ENCODE data around the gene CAPN10.
A peak's percentile ranks its signal among the peaks of the same experiment; 100 is the strongest.

CAPN10 gene

DNA sequence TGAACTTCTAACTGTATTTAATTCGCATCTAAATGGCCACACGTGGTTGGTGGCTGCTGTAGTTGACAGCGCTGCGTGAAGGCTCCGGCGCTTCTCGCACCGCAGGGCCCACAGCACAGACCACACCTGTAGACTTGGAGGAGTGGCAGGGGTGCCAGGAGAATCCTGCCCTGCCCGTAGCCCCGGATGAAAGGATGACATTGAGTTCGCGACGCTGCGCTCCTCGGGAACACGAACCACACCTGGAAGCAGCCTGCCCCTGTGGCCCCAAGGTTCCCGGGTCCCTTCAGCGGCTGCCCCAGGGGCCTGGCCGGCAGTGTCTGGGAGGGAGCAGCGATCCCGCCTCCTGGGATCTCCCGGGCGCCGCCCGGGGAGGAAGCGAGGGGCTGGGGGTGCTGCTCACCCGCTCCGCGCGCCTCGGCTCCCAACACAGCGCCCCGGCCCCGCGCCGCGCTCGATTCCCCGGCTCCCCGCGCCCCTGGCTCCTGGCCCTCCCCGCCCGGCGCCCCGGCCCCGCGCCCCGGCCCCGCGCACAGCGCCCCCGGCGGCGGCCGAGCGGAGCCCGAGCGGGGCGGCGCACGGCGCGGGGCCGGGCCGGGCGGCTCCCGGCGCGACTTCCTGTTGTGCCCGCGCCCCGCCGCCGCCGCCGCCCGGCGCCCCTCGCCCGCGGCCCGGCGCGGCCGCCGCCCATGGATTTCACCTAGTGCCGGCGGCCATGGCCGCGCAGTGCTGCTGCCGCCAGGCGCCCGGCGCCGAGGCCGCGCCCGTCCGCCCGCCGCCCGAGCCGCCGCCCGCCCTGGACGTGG lies 18.5 kb upstream of the CAPN10 start, which contains the start of gene RNPEPL1:
Gene RNPEPL1, plus strand, starts transcription at position 613 of the 806 bp plus-strand sequence. Its CDS starts 103 bp downstream, at position 716.
- Histone ChIP-seq H3K27ac (ENCODE audit: insufficient read depth in 1 of 2, low read depth in 1 of 2, low read length in 2 of 2, poor library complexity in 1 of 2, severe bottlenecking in 2 of 2) (peak within 1 kb of the TSS in 1 of 2 experiments; percentile 68), H3K36me3 (ENCODE audit: control insufficient read depth in 4 of 4, insufficient read depth in 4 of 4, low read length in 3 of 4) (peaks cover 0 to 16% (median 8%) of the 10 kb centered on the region in 4 experiments), H3K27me3 (replicated peaks in 2 of 5; ENCODE audit: control insufficient read depth in 4 of 5, insufficient read depth in 5 of 5, low read length in 4 of 5) (no peaks in the 10 kb centered on the region), H3K4me3 (ENCODE audit: control insufficient read depth in 1 of 7, extremely low read depth in 1 of 7, insufficient read depth in 4 of 7, low read depth in 2 of 7, low read length in 6 of 7) (peak within 1 kb of the TSS; percentile 49 to 86 (median 72)), H3K9me3 (ENCODE audit: control extremely low read depth in 1 of 5, control insufficient read depth in 4 of 5, insufficient read depth in 2 of 5, low read depth in 1 of 5, low read length in 4 of 5) (no peaks in the 10 kb centered on the region), H3K4me1 (ENCODE audit: control extremely low read depth in 1 of 4, control insufficient read depth in 4 of 4, insufficient read depth in 4 of 4, low read length in 3 of 4) (peaks cover 13 to 63% (median 59%) of the 10 kb centered on the region in 4 experiments)
- 0% methylated on average over 46 of the region's 106 CpGs for WGBS (ENCODE audit: insufficient coverage)
- CTCF ChIA-PET, result interaction anchor here (1.0 to 2.9 kb wide), 5 partner anchors 14 to 35 kb away, joined by 3 to 16 read pairs (median 6); partner anchors contain the start of gene CAPN10
- POLR2A ChIA-PET, result interaction anchor here (0.7 to 5.5 kb wide), 4 partner anchors 10 to 19 kb away, joined by 3 to 39 read pairs (median 4); partner anchors contain the start of genes ANKMY1 and CAPN10
- DNase-seq, result peak in 2 of 3 donors; percentile 58 to 72

DNA sequence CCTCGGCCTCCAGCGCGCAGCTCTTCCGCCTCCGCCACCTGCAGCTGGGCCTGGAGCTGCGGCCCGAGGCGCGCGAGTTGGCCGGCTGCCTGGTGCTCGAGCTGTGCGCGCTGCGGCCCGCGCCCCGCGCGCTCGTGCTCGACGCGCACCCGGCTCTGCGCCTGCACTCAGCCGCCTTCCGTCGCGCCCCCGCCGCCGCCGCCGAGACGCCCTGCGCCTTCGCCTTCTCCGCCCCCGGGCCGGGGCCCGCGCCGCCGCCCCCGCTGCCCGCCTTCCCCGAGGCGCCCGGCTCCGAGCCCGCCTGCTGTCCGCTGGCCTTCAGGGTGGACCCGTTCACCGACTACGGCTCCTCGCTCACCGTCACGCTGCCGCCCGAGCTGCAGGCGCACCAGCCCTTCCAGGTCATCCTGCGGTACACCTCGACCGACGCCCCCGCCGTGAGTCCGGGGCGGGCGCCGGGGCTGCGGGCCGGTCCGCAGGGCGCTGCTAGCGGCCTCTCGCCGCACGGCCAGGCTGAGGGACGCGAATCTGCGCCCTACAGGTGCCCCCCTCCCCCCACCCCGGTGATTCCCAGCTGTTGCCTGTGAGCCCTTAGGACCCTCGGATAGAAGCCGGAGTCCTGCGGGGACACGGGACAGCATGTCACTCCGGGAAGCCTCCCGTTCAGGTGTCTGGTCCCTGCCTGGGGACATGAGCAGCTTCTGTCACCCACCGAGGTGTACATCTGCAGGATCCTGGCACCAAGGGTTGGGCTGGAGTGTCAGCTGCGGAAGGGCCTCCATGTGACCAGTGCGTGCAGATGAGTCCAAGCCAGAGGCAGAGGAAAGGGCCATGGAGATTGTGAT lies 17.6 kb upstream of the CAPN10 start:
- ChIA-PET CTCF (interaction anchor here (0.8 to 1.5 kb wide), 6 partner anchors 11 to 1075 kb away, joined by 3 to 6 read pairs (median 3); no protein-coding TSS in a partner anchor), POLR2A (interaction anchor here (0.7 to 5.5 kb wide), 4 partner anchors 10 to 18 kb away, joined by 3 to 39 read pairs (median 4); partner anchors contain the start of genes ANKMY1 and CAPN10)
- DNase-seq, result peak in 2 of 3 donors; percentile 76 to 81
- WGBS (ENCODE audit: insufficient coverage), result 2% methylated on average over 80 of the region's 93 CpGs
- H3K27ac ChIP-seq (ENCODE audit: insufficient read depth in 1 of 2, low read depth in 1 of 2, low read length in 2 of 2, poor library complexity in 1 of 2, severe bottlenecking in 2 of 2), result peak overlapping the region in 1 of 2 experiments; percentile 54
- H3K27me3 ChIP-seq (replicated peaks in 2 of 5; ENCODE audit: control insufficient read depth in 4 of 5, insufficient read depth in 5 of 5, low read length in 4 of 5), result no peaks in the 10 kb centered on the region
- peaks cover 13 to 60% (median 58%) of the 10 kb centered on the region in 4 experiments for H3K4me1 ChIP-seq (ENCODE audit: control extremely low read depth in 1 of 4, control insufficient read depth in 4 of 4, insufficient read depth in 4 of 4, low read length in 3 of 4)
- no peaks in the 10 kb centered on the region for H3K9me3 ChIP-seq (ENCODE audit: control extremely low read depth in 1 of 5, control insufficient read depth in 4 of 5, insufficient read depth in 2 of 5, low read depth in 1 of 5, low read length in 4 of 5)
- peaks cover 0 to 17% (median 13%) of the 10 kb centered on the region in 4 experiments for H3K36me3 ChIP-seq (ENCODE audit: control insufficient read depth in 4 of 4, insufficient read depth in 4 of 4, low read length in 3 of 4)
- peak overlapping the region; percentile 49 to 82 (median 71) for H3K4me3 ChIP-seq (ENCODE audit: control insufficient read depth in 1 of 7, extremely low read depth in 1 of 7, insufficient read depth in 4 of 7, low read depth in 2 of 7, low read length in 6 of 7)

DNA sequence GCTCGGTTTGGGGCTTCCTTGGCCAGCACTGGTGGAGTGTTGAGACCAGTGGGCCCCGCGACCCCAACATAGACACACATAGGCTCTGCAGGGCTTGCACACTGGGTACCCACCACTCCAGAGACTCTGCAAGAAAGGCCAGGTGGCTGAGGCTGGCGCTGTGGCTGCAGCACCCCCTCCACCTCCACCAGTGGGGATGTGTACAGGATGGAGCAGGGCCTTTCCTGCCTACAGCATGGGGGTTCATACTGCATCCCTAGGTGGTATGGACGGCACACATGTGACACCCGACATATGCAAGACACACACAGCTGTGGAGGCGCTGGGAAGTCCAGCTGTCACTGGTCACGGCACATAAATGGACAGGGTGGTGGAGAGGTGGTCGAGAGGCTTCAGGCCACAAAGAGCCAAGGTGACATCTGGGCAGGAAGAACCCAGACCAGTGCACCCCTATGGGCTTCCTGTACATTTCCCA lies 17.0 kb upstream of the CAPN10 start:
- Histone ChIP-seq H3K27ac (ENCODE audit: insufficient read depth in 1 of 2, low read depth in 1 of 2, low read length in 2 of 2, poor library complexity in 1 of 2, severe bottlenecking in 2 of 2) (no peak overlapping the region), H3K4me3 (ENCODE audit: control insufficient read depth in 1 of 7, extremely low read depth in 1 of 7, insufficient read depth in 4 of 7, low read depth in 2 of 7, low read length in 6 of 7) (peak overlapping the region; percentile 49 to 82 (median 71)), H3K9me3 (ENCODE audit: control extremely low read depth in 1 of 5, control insufficient read depth in 4 of 5, insufficient read depth in 2 of 5, low read depth in 1 of 5, low read length in 4 of 5) (no peaks in the 10 kb centered on the region), H3K36me3 (ENCODE audit: control insufficient read depth in 4 of 4, insufficient read depth in 4 of 4, low read length in 3 of 4) (peaks cover 0 to 24% (median 17%) of the 10 kb centered on the region in 4 experiments), H3K4me1 (ENCODE audit: control extremely low read depth in 1 of 4, control insufficient read depth in 4 of 4, insufficient read depth in 4 of 4, low read length in 3 of 4) (peaks cover 8 to 53% (median 51%) of the 10 kb centered on the region in 4 experiments), H3K27me3 (replicated peaks in 2 of 5; ENCODE audit: control insufficient read depth in 4 of 5, insufficient read depth in 5 of 5, low read length in 4 of 5) (no peaks in the 10 kb centered on the region)
- CTCF ChIA-PET, result interaction anchor here (0.8 to 1.5 kb wide), 5 partner anchors 11 to 1074 kb away, joined by 3 to 6 read pairs (median 3); no protein-coding TSS in a partner anchor
- WGBS (ENCODE audit: insufficient coverage), result 82% methylated on average over 8 of the region's 9 CpGs
- POLR2A ChIA-PET, result interaction anchor here (5.5 kb wide), 1 partner anchor 17 kb away, joined by 39 read pairs; the partner anchor contains the start of gene CAPN10
- peak in 1 of 3 donors; percentile 14 for DNase-seq

DNA sequence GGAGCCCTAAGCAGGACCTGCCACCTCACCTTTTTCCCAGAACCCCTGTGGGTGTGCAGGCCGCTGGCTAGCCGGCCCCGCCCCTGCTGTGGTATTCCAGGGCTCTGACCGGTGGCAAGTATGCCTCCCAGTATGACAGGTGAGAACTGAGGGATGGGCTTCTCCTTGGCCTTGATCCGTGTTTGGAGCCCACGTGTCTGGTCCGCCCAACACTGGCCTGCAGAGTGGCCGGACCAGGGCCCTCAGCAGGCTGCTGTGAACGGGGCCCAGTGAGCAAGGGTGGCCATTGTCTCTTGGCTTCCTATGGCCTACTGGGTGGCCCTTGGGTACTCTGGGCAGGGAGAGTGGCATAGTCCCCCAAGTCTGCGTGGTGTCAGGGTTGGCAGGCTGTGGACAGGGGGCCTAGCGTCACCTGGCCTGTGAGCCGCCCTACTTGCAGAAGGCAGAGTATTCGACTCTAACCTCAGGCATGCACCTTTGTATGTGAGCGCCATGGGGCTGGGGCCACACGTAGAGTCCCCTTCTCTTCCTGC lies 16.5 kb upstream of the CAPN10 start:
- Histone ChIP-seq H3K4me3 (ENCODE audit: control insufficient read depth in 1 of 7, extremely low read depth in 1 of 7, insufficient read depth in 4 of 7, low read depth in 2 of 7, low read length in 6 of 7) (peak overlapping the region in 3 of 7 experiments; percentile 4 to 82 (median 71)), H3K36me3 (ENCODE audit: control insufficient read depth in 4 of 4, insufficient read depth in 4 of 4, low read length in 3 of 4) (peaks cover 0 to 29% (median 20%) of the 10 kb centered on the region in 4 experiments), H3K4me1 (ENCODE audit: control extremely low read depth in 1 of 4, control insufficient read depth in 4 of 4, insufficient read depth in 4 of 4, low read length in 3 of 4) (peaks cover 3 to 48% (median 46%) of the 10 kb centered on the region in 4 experiments), H3K27me3 (replicated peaks in 2 of 5; ENCODE audit: control insufficient read depth in 4 of 5, insufficient read depth in 5 of 5, low read length in 4 of 5) (no peaks in the 10 kb centered on the region), H3K27ac (ENCODE audit: insufficient read depth in 1 of 2, low read depth in 1 of 2, low read length in 2 of 2, poor library complexity in 1 of 2, severe bottlenecking in 2 of 2) (no peak overlapping the region), H3K9me3 (ENCODE audit: control extremely low read depth in 1 of 5, control insufficient read depth in 4 of 5, insufficient read depth in 2 of 5, low read depth in 1 of 5, low read length in 4 of 5) (no peaks in the 10 kb centered on the region)
- CTCF ChIA-PET, result interaction anchor here (0.9 to 1.5 kb wide), 2 partner anchors 10 to 16 kb away, joined by 3 read pairs; no protein-coding TSS in a partner anchor
- POLR2A ChIA-PET, result no interaction called here
- DNase-seq, result no peak
- WGBS (ENCODE audit: insufficient coverage), result 95% methylated on average over 15 of the region's 15 CpGs

DNA sequence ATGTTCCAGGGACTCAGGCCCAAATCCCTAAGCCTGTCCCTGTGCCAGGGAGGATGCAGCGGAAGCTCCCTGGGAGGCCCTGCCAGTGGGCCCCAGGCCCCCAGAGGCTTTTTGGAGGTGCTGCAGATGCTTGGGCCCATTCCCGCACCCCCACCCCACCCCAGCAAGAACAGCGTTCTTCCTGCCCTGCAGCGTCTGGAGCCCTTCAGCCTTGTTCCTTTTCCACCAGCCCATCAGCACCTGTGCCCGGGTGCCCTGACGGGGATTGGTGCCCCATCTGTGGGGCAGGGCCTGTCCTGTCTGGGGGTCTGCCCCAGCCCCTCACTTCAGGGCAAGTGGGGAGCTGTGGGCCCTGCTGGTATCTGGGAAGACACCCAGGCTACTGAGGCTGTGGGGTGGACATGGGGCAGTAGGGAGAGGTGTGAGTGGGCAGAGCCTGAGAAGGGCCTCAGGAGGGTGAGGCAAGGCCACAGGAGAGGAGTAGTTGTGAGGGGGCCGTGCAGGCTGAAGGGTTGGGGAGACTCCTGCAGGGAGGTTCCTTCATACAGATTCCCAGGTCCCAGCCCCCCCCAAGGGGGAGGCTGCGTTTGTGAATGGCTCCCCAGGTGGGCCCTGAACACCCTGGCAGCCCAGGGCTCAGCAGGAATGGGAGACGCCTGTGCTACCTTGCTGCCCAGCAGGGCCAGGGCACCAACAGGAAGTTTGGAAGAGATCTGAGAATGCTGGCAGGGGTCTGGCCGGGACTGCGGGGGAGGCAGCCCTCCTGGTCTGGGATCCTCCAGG lies 15.8 kb upstream of the CAPN10 start:
- no peak for DNase-seq
- Histone ChIP-seq H3K4me1 (ENCODE audit: control extremely low read depth in 1 of 4, control insufficient read depth in 4 of 4, insufficient read depth in 4 of 4, low read length in 3 of 4) (peaks cover 2 to 41% (median 40%) of the 10 kb centered on the region in 4 experiments), H3K36me3 (ENCODE audit: control insufficient read depth in 4 of 4, insufficient read depth in 4 of 4, low read length in 3 of 4) (peaks cover 0 to 36% (median 24%) of the 10 kb centered on the region in 4 experiments), H3K27me3 (replicated peaks in 2 of 5; ENCODE audit: control insufficient read depth in 4 of 5, insufficient read depth in 5 of 5, low read length in 4 of 5) (no peaks in the 10 kb centered on the region), H3K27ac (ENCODE audit: insufficient read depth in 1 of 2, low read depth in 1 of 2, low read length in 2 of 2, poor library complexity in 1 of 2, severe bottlenecking in 2 of 2) (no peak overlapping the region), H3K4me3 (ENCODE audit: control insufficient read depth in 1 of 7, extremely low read depth in 1 of 7, insufficient read depth in 4 of 7, low read depth in 2 of 7, low read length in 6 of 7) (peak overlapping the region in 1 of 7 experiments; percentile 4), H3K9me3 (ENCODE audit: control extremely low read depth in 1 of 5, control insufficient read depth in 4 of 5, insufficient read depth in 2 of 5, low read depth in 1 of 5, low read length in 4 of 5) (no peaks in the 10 kb centered on the region)
- ChIA-PET CTCF (interaction anchor here (1.3 to 1.4 kb wide), 2 partner anchors 10 to 17 kb away, joined by 4 read pairs; no protein-coding TSS in a partner anchor), POLR2A (interaction anchor here (0.6 kb wide), 1 partner anchor 16 kb away, joined by 3 read pairs; the partner anchor contains the start of gene CAPN10)
- 95% methylated on average over 10 of the region's 11 CpGs for WGBS (ENCODE audit: insufficient coverage)

All from common myeloid progenitor, CD34-positive (primary cell).